PFSK-1 (cell line): ENCODE measurements around the gene GSS.

Source experiments
- FOXP2 ChIP-seq: optimal IDR thresholded peaks from 2 replicates; pipeline ENCODE3; 2011; ENCODE audit warnings: borderline replicate concordance, control low read depth, inconsistent platforms; ENCODE audit not compliant: insufficient read depth; ENCODE audit errors: extremely low read length, extremely low read depth
- POLR2AphosphoS5 ChIP-seq: IDR thresholded peaks from 2 replicates; pipeline ENCODE4 v1.6.1; 2012; ENCODE audit warnings: low read depth, mild to moderate bottlenecking, control low read depth, low read length, moderate library complexity
- REST ChIP-seq, 2 experiments: IDR thresholded peaks; 2 replicates each; pipeline versions ENCODE4 v1.6.1 to v1.8.0; 2011 to 2012; ENCODE audit warnings: low read depth in 2 of 2, low read length in 2 of 2, control low read depth in 1 of 2, inconsistent platforms in 1 of 2, mild to moderate bottlenecking in 1 of 2, moderate library complexity in 1 of 2; ENCODE audit not compliant: insufficient read depth in 1 of 2
- SIN3A ChIP-seq: IDR thresholded peaks from 2 replicates; pipeline ENCODE4 v1.6.1; 2012; ENCODE audit warnings: mild to moderate bottlenecking, low read length, moderate library complexity, borderline replicate concordance; ENCODE audit not compliant: insufficient read depth
- TAF1 ChIP-seq: IDR thresholded peaks from 2 replicates; pipeline ENCODE4 v1.6.1; 2012; ENCODE audit warnings: low read length, control low read depth, borderline replicate concordance; ENCODE audit not compliant: insufficient read depth

GSS gene

GRCh38 chr20:34983089-34983820 lies 27.6 kb upstream of the GSS start:
- TF ChIP-seq POLR2AphosphoS5 (no peak), FOXP2 (no peak), REST (IDR thresholded peaks at IDR 0.05; ENCODE audit: insufficient read depth in 1 of 2, low read depth in 2 of 2, low read length in 2 of 2) (no peak), SIN3A (no peak), TAF1 (no peak)

GRCh38 chr20:34982270-34983088 lies 26.9 kb upstream of the GSS start:
- TF ChIP-seq POLR2AphosphoS5 (no peak), REST (IDR thresholded peaks at IDR 0.05; ENCODE audit: insufficient read depth in 1 of 2, low read depth in 2 of 2, low read length in 2 of 2) (no peak), SIN3A (no peak), FOXP2 (no peak), TAF1 (no peak)

GRCh38 chr20:34980543-34981233 lies 25.1 kb upstream of the GSS start:
- TF ChIP-seq POLR2AphosphoS5 (no peak), FOXP2 (no peak), REST (IDR thresholded peaks at IDR 0.05; ENCODE audit: insufficient read depth in 1 of 2, low read depth in 2 of 2, low read length in 2 of 2) (no peak), TAF1 (no peak), SIN3A (no peak)

GRCh38 chr20:34979366-34980153 lies 24.0 kb upstream of the GSS start:
- TF ChIP-seq POLR2AphosphoS5 (no peak), REST (IDR thresholded peaks at IDR 0.05; ENCODE audit: insufficient read depth in 1 of 2, low read depth in 2 of 2, low read length in 2 of 2) (no peak), TAF1 (no peak), SIN3A (no peak), FOXP2 (no peak)
